HepG2 (cell line): ENCODE measurements around the gene SH3D19. TPM values are rescaled to one million over a fixed set of nuclear protein-coding genes. Genes with fewer than 3 reads are reported as not detected.
A peak's percentile ranks its signal among the peaks of the same experiment; 100 is the strongest.

Experiments
- GTF2F1 ChIP-seq: fragments of 150-350 bp; IDR thresholded peaks from 2 replicates; pipeline ENCODE4 v1.6.1; 2014; ENCODE audit warnings: low read length
- IRF1 ChIP-seq: sonication (generic); formaldehyde crosslinking; IDR thresholded peaks from 2 replicates; pipeline ENCODE4 v1.4.0; 2020; ENCODE audit warnings: low read depth, mild to moderate bottlenecking, missing genetic modification reagents
- KLF12 ChIP-seq: sonication (generic); formaldehyde crosslinking; IDR thresholded peaks from 2 replicates; pipeline ENCODE4 v1.4.0; 2020; ENCODE audit warnings: missing genetic modification reagents, borderline replicate concordance
- KLF6 ChIP-seq: IDR thresholded peaks from 2 replicates; pipeline ENCODE4 v1.8.0; 2016; ENCODE audit warnings: missing biosample characterization, missing genetic modification reagents
- NFKBIZ ChIP-seq: IDR thresholded peaks from 2 replicates; pipeline ENCODE4 v1.6.1; 2018; ENCODE audit warnings: missing genetic modification reagents, missing compliant biosample characterization
- PHF20 ChIP-seq: sonication (generic); formaldehyde crosslinking; IDR thresholded peaks from 2 replicates; pipeline ENCODE4 v1.5.0; 2020; ENCODE audit warnings: mild to moderate bottlenecking, missing genetic modification reagents
- POGZ ChIP-seq: sonication (generic); formaldehyde crosslinking; IDR thresholded peaks from 2 replicates; pipeline ENCODE4 v1.4.0; 2020; ENCODE audit warnings: mild to moderate bottlenecking, missing genetic modification reagents
- SALL1 ChIP-seq: sonication (generic); formaldehyde crosslinking; IDR thresholded peaks from 2 replicates; pipeline ENCODE4 v1.8.0; 2022; ENCODE audit warnings: mild to moderate bottlenecking, missing genetic modification reagents
- TOE1 ChIP-seq: sonication (generic); formaldehyde crosslinking; IDR thresholded peaks from 2 replicates; pipeline ENCODE4 v1.4.0; 2020; ENCODE audit warnings: mild to moderate bottlenecking, missing genetic modification reagents
- ZBTB7B ChIP-seq: sonication (generic); formaldehyde crosslinking; IDR thresholded peaks from 2 replicates; pipeline ENCODE4 v1.4.0; 2020; ENCODE audit warnings: missing genetic modification reagents
- ZFAT ChIP-seq: sonication (generic); formaldehyde crosslinking; conservative IDR thresholded peaks from 2 replicates; pipeline ENCODE4 v1.8.1; 2023; ENCODE audit warnings: missing genetic modification reagents, inconsistent platforms
- ZHX1 ChIP-seq: sonication (generic); formaldehyde crosslinking; IDR thresholded peaks from 2 replicates; pipeline ENCODE4 v1.8.1; 2022; ENCODE audit warnings: low read depth, mild to moderate bottlenecking, missing genetic modification reagents
- ZNF124 ChIP-seq: sonication (generic); formaldehyde crosslinking; IDR thresholded peaks from 2 replicates; pipeline ENCODE4 v1.4.0; 2020; ENCODE audit warnings: missing genetic modification reagents
- ZNF557 ChIP-seq: sonication (generic); formaldehyde crosslinking; IDR thresholded peaks from 2 replicates; pipeline ENCODE4 v1.4.0; 2020; ENCODE audit warnings: missing genetic modification reagents
- ZNF574 ChIP-seq: sonication (generic); formaldehyde crosslinking; IDR thresholded peaks from 2 replicates; pipeline ENCODE4 v1.4.0; 2020; ENCODE audit warnings: missing genetic modification reagents
- ZNF619 ChIP-seq: sonication (generic); formaldehyde crosslinking; IDR thresholded peaks from 2 replicates; pipeline ENCODE4 v1.4.0; 2020; ENCODE audit warnings: mild to moderate bottlenecking, missing genetic modification reagents
- ZSCAN30 ChIP-seq: sonication (generic); formaldehyde crosslinking; IDR thresholded peaks from 2 replicates; pipeline ENCODE4 v1.5.0; 2020; ENCODE audit warnings: mild to moderate bottlenecking, missing genetic modification reagents
- ZUFSP ChIP-seq: sonication (generic); formaldehyde crosslinking; IDR thresholded peaks from 2 replicates; pipeline ENCODE4 v1.9.0; 2021; ENCODE audit warnings: missing genetic modification reagents, mild to moderate bottlenecking, borderline replicate concordance
- polyA plus RNA-seq, 8 experiments: library from polyadenylated mRNA; depleted of rRNA in 3 of 8; stranded (reverse) in 7 of 8; unstranded in 1 of 8; fragments of >200 nt; fragmentation: Illumina TruSeq in 4 of 8; extraction: Trizol in 4 of 8; gene quantifications; 2 replicates each; pipeline versions ENCODE4 v1.2.1 to v1.2.3, GENCODE V29; 2011 to 2016; ENCODE audit warnings: low read depth in 4 of 8, missing spikeins in 1 of 8, mixed read lengths in 1 of 8; ENCODE audit not compliant: insufficient read depth in 1 of 8
- total RNA-seq, 5 experiments: library from RNA; depleted of rRNA; stranded (reverse); fragments of >200 nt; fragmentation: Illumina TruSeq; extraction: Trizol; gene quantifications; 2 replicates each; pipeline ENCODE4 v1.2.3, GENCODE V29; 2016; ENCODE audit warnings: low read depth in 1 of 5
- TF ChIP-seq, protein P1 (sequence below): fragments of 450-650 bp; IDR thresholded peaks from 2 replicates; pipeline ENCODE4 v1.6.1; 2016
- TF ChIP-seq, protein P2 (sequence below): sonication (generic); formaldehyde crosslinking; IDR thresholded peaks from 2 replicates; pipeline ENCODE4 v1.4.0; 2020; ENCODE audit warnings: missing genetic modification reagents

Gene SH3D19
- total and polyA plus RNA-seq, 2 of the 13 experiments (the other 11 are each of a cell fraction or from before 2014, with no cell fraction given) = 31.2 to 38.0 TPM

DNA sequence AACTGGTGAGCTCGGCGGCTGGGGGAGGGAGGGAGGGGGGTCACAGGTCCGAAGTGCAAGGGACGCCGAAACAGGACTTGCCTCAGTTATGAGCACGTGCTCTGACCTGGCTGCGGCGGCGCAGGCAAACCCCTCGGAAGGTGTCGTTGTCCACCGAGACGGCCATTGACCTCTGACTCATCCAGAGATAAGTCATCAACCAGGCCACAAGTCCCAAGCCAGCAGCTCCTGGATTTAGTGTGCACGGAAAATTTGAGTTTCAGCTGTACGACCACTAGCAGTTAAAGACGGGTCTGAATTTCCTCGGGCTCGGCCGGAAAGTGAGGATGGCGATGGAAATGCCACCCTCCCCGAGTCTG is 674 bp downstream of the SH3D19 start (continued):
- TF ChIP-seq ZNF574 (CRISPR knock-in tag) (peak; percentile 86), POGZ (CRISPR knock-in tag) (peak; percentile 83), ZSCAN30 (CRISPR knock-in tag) (no peak), PHF20 (no peak), ZHX1 (CRISPR knock-in tag) (peak; percentile 66), GTF2F1 (0 out of 2 replicates have a peak, but pooled peaks have one; percentile 18), ZNF619 (no peak), KLF6 (CRISPR knock-in tag) (no peak; the same call in 1 of the 2 replicates), ZNF124 (0 out of 2 replicates have a peak, but pooled peaks have one; percentile 28), ZBTB7B (peak; percentile 87), KLF12 (CRISPR knock-in tag) (no peak), ZNF557 (CRISPR knock-in tag) (peak; percentile 26; the same call in 1 of the 2 replicates), NFKBIZ (CRISPR knock-in tag) (peak; percentile 78), TOE1 (CRISPR knock-in tag) (no peak), IRF1 (CRISPR knock-in tag) (no peak), ZUFSP (CRISPR knock-in tag) (no peak), ZFAT (CRISPR knock-in tag) (no peak), SALL1 (CRISPR knock-in tag) (peak; percentile 94)
- TF ChIP-seq, protein P1, sequence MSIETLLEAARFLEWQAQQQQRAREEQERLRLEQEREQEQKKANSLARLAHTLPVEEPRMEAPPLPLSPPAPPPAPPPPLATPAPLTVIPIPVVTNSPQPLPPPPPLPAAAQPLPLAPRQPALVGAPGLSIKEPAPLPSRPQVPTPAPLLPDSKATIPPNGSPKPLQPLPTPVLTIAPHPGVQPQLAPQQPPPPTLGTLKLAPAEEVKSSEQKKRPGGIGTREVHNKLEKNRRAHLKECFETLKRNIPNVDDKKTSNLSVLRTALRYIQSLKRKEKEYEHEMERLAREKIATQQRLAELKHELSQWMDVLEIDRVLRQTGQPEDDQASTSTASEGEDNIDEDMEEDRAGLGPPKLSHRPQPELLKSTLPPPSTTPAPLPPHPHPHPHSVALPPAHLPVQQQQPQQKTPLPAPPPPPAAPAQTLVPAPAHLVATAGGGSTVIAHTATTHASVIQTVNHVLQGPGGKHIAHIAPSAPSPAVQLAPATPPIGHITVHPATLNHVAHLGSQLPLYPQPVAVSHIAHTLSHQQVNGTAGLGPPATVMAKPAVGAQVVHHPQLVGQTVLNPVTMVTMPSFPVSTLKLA = peak; percentile 65
- TF ChIP-seq, protein P2, sequence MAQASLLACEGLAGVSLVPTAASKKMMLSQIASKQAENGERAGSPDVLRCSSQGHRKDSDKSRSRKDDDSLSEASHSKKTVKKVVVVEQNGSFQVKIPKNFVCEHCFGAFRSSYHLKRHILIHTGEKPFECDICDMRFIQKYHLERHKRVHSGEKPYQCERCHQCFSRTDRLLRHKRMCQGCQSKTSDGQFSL = 0 out of 2 replicates have a peak, but pooled peaks have one; percentile 59
